Tibial nerve (tissue), 4 donors: ENCODE measurements around the gene CAMK2G. TPM values are rescaled to one million over a fixed set of nuclear protein-coding genes. Genes with fewer than 3 reads are reported as not detected.

Experiments
- DNase-seq, 2 donors: peaks; one replicate each; pipeline ENCODE4 v3.0.0-alpha.2; 2019; ENCODE audit warnings: low spot score in 2 of 2
- H3K27ac ChIP-seq, 4 donors: fragments of 200-600 bp; sonication (generic) in 3 of 4; one replicate each; pipeline ENCODE4 v1.5.1; 2017 to 2019; ENCODE audit warnings: mild to moderate bottlenecking in 1 of 4
- H3K27me3 ChIP-seq, 2 donors: fragments of 200-600 bp; sonication (generic) in 1 of 2; one replicate each; pipeline versions ENCODE4 v1.5.1 to v1.6.0; 2017 to 2019
- H3K36me3 ChIP-seq, 3 donors: fragments of 200-600 bp; sonication (generic); one replicate each; pipeline ENCODE4 v1.5.1; 2018 to 2019
- H3K4me1 ChIP-seq, 4 donors: fragments of 200-600 bp; sonication (generic) in 3 of 4; one replicate each; pipeline ENCODE4 v1.5.1; 2017 to 2019
- H3K4me3 ChIP-seq, 4 donors: fragments of 200-600 bp; sonication (generic) in 3 of 4; one replicate each; pipeline ENCODE4 v1.5.1; 2017 to 2019; ENCODE audit warnings: mild to moderate bottlenecking in 1 of 4, moderate library complexity in 1 of 4
- H3K9me3 ChIP-seq, 4 donors: fragments of 200-600 bp; sonication (generic) in 3 of 4; one replicate each; pipeline ENCODE4 v1.5.1; 2017 to 2019
- CTCF ChIP-seq, 5 experiments: fragments of 200-600 bp in 3 of 5; fragments of 450-650 bp in 2 of 5; sonication (generic) in 3 of 5; IDR thresholded peaks; one replicate each; pipeline ENCODE4 v1.5.1; 2016 to 2019; ENCODE audit warnings: antibody characterized with exemption in 5 of 5, mild to moderate bottlenecking in 3 of 5, moderate library complexity in 2 of 5
- EP300 ChIP-seq, 2 donors: sonication (generic); formaldehyde crosslinking; IDR thresholded peaks; one replicate each; pipeline ENCODE4 v1.6.1; 2017; ENCODE audit warnings: antibody characterized with exemption in 2 of 2, mild to moderate bottlenecking in 1 of 2
- POLR2A ChIP-seq, 2 donors: fragments of 450-650 bp; IDR thresholded peaks; one replicate each; pipeline ENCODE4 v1.6.1; 2017; ENCODE audit warnings: antibody characterized with exemption in 2 of 2, mild to moderate bottlenecking in 2 of 2, moderate library complexity in 2 of 2
- WGBS, 2 donors: methylation state at CpG; one replicate each; pipeline ENCODE4 v1.1.5; 2018; 5-methylcytosine and 5-hydroxymethylcytosine counted together
- total RNA-seq, 4 donors: library from RNA; depleted of rRNA; stranded (reverse); fragments of >200 nt; gene quantifications; one replicate each; pipeline ENCODE4 v1.1.0, GENCODE V29; 2016

The CAMK2G gene
- total RNA-seq, 4 donors from 2014 or later, result 26.4 to 43.5 (median 35.1) TPM

GRCh38 chr10:73809061-73809818 lies 65.1 kb downstream of the CAMK2G start:
- no peaks in the 10 kb centered on the region for H3K9me3 ChIP-seq
- TF ChIP-seq POLR2A (IDR thresholded peaks at IDR 0.05) (no peak), CTCF (IDR thresholded peaks at IDR 0.05) (no peak), EP300 (IDR thresholded peaks at IDR 0.05) (no peak)
- H3K27me3 ChIP-seq, result no peaks in the 10 kb centered on the region
- H3K4me1 ChIP-seq, result peaks cover 0 to 34% (median 14%) of the 10 kb centered on the region in 4 donors
- peaks cover 3 to 62% (median 20%) of the 10 kb centered on the region in 3 donors for H3K36me3 ChIP-seq
- no peak overlapping the region for H3K4me3 ChIP-seq
- 61 to 67% methylated on average over 5 of the region's 5 CpGs for WGBS, 2 donors
- DNase-seq, result no peak
- H3K27ac ChIP-seq, result no peak overlapping the region

DNA sequence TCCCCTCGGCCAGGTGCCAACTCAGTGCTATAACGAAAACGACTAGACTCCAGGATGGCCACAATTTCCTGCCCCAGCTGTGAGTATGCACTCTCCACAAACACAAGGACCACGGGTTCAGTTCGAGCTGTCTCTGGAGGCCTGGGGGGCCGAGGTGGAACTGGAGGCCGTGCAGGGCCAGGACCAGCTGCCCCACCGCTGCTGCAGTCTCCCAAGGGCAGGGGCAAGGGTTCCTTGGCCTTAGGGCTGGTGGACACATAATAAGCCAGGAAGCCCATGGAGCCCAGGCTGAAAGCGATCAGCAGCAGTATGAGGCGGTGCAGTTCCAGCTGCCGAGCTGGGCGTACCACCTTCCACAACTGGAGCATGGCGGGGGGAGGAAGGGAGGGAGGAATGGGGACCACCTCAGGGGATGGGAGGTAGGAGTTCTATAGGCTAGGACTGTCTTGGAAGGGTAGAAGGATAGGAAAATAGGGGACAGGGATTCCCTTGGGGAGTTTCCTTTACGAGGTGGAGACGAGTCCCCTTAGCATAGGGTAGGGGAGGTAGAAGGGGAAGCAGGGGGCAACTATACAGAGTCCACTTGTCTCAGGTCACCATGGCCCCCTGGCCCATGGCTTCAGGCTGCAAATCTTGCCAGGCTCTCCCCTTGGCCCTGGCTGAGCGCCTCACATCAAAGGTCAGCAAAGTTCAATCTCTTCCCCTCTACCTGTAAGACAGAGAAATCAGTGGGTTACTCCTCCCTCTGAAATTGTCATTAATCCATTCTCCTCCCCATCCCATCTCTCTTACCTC lies 66.1 kb downstream of the CAMK2G start:
- Histone ChIP-seq H3K9me3 (no peaks in the 10 kb centered on the region), H3K27ac (no peak overlapping the region), H3K27me3 (no peaks in the 10 kb centered on the region), H3K36me3 (peaks cover 3 to 62% (median 21%) of the 10 kb centered on the region in 3 donors), H3K4me3 (no peak overlapping the region), H3K4me1 (peaks cover 0 to 34% (median 14%) of the 10 kb centered on the region in 4 donors)
- TF ChIP-seq CTCF (IDR thresholded peaks at IDR 0.05) (no peak), EP300 (IDR thresholded peaks at IDR 0.05) (no peak), POLR2A (IDR thresholded peaks at IDR 0.05) (no peak)
- no peak for DNase-seq
- WGBS, 2 donors, result 91 to 95% methylated on average over 11 to 16 of the region's 16 CpGs

DNA sequence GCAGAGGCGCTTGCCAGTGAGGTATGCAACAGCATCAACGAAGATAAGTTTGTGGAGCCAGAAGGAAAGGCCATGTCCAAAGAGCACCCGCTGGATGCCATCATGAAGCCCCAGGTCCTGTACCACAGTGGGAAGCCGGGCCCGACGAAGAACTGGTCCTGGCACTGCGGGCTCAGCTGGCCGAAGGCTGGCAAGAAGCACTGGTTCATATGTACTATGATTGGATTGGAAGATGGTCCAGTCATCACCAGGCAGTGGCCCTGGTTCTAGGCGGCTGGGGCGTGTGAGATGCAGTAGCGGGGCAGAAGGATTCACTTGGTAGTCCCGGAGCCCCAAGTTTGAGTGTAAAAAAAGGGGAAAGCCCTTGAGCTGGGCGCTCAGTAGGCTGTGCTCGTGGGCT lies 66.9 kb downstream of the CAMK2G start:
- Histone ChIP-seq H3K27ac (no peak overlapping the region), H3K4me3 (no peak overlapping the region), H3K4me1 (peaks cover 0 to 34% (median 12%) of the 10 kb centered on the region in 4 donors), H3K36me3 (peaks cover 3 to 65% (median 28%) of the 10 kb centered on the region in 3 donors), H3K9me3 (no peaks in the 10 kb centered on the region), H3K27me3 (no peaks in the 10 kb centered on the region)
- WGBS, 2 donors, result 95 to 97% methylated on average over 14 of the region's 14 CpGs
- no peak for DNase-seq
- TF ChIP-seq EP300 (IDR thresholded peaks at IDR 0.05), result no peak
- TF ChIP-seq CTCF (IDR thresholded peaks at IDR 0.05), result no peak
- no peak for TF ChIP-seq POLR2A (IDR thresholded peaks at IDR 0.05)

DNA sequence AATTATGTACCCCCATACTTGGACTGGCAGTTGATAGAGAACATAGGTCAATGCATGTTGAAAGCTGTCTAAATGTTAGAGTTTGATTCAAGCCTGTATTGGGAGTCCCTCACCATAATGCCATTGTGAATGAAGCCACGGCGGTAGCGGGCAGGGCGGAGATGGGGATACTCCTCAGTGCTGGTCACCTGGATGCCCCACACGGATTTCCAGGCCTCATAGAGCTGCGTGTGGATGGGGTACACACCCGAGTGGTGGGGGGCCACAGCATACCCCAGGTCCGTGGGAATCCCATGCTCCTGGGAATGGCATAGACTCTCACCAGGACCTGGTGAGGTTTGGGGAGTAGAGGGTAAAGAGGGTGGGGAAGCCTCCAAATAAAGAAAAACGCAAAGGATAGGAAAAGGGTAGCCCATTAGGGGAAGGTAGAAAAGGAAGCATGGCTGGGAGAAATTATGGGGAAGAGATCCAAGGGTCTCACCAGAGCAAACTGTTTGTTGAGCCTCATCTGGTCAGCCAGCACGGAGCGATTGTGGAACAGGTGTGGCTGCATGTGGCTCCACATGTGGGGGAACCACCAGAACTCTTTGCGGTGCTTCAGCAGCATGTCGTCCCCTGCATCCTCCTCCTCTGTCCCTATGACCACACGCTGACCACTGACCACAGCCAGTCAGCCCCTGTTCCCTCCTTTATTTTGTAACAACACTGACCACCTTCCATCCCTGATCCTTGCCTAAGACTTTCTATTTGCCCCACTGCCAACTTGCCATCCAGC lies 68.0 kb downstream of the CAMK2G start:
- H3K9me3 ChIP-seq, result no peaks in the 10 kb centered on the region
- peaks cover 0 to 31% (median 10%) of the 10 kb centered on the region in 4 donors for H3K4me1 ChIP-seq
- no peak for DNase-seq
- H3K36me3 ChIP-seq, result peaks cover 3 to 76% (median 33%) of the 10 kb centered on the region in 3 donors
- no peak overlapping the region for H3K27ac ChIP-seq
- no peaks in the 10 kb centered on the region for H3K27me3 ChIP-seq
- TF ChIP-seq EP300 (IDR thresholded peaks at IDR 0.05) (no peak), POLR2A (IDR thresholded peaks at IDR 0.05) (no peak), CTCF (IDR thresholded peaks at IDR 0.05) (no peak)
- WGBS, 2 donors, result 86 to 89% methylated on average over 14 of the region's 14 CpGs
- no peak overlapping the region for H3K4me3 ChIP-seq
